ENCODE data around the gene RGL2. TPM values are rescaled to one million over a fixed set of nuclear protein-coding genes. Genes with fewer than 3 reads are reported as not detected.

The RGL2 gene
- total RNA-seq, 3 donors from 2014 or later: 26.4 to 64.6 (median 38.9) TPM

GRCh38 chr6:33252759-33253158, 46.0 kb downstream of the RGL2 start:
- no peak overlapping the region for H3K4me3 ChIP-seq
- peaks cover 15% of the 10 kb centered on the region for H3K4me1 ChIP-seq (ENCODE audit: low read depth)
- H3K9me3 ChIP-seq: no peaks in the 10 kb centered on the region
- DNase-seq: no peak
- H3K36me3 ChIP-seq (ENCODE audit: low read depth): no peaks in the 10 kb centered on the region
- no peak for ATAC-seq
- TF ChIP-seq CTCF (IDR thresholded peaks at IDR 0.05): no peak
- intact Hi-C loops (cut with DNase I, micrococcal nuclease): no loop called here

GRCh38 chr6:33251395-33252012, 47.2 kb downstream of the RGL2 start:
- peaks cover 15% of the 10 kb centered on the region for H3K4me1 ChIP-seq (ENCODE audit: low read depth)
- TF ChIP-seq CTCF (IDR thresholded peaks at IDR 0.05): no peak
- intact Hi-C loops (cut with DNase I, micrococcal nuclease): no loop called here
- no peaks in the 10 kb centered on the region for H3K9me3 ChIP-seq
- no peak overlapping the region for H3K4me3 ChIP-seq
- no peaks in the 10 kb centered on the region for H3K36me3 ChIP-seq (ENCODE audit: low read depth)
- DNase-seq (no peak), ATAC-seq (no peak)

GRCh38 chr6:33250731-33251130, 48.0 kb downstream of the RGL2 start:
- TF ChIP-seq CTCF (IDR thresholded peaks at IDR 0.05): no peak
- no peak overlapping the region for H3K4me3 ChIP-seq
- intact Hi-C loops (cut with DNase I, micrococcal nuclease): no loop called here
- H3K9me3 ChIP-seq: no peaks in the 10 kb centered on the region
- ATAC-seq: no peak
- H3K36me3 ChIP-seq (ENCODE audit: low read depth): no peaks in the 10 kb centered on the region
- no peak for DNase-seq
- peaks cover 15% of the 10 kb centered on the region for H3K4me1 ChIP-seq (ENCODE audit: low read depth)

GRCh38 chr6:33249732-33250630, 48.8 kb downstream of the RGL2 start:
- H3K9me3 ChIP-seq: no peaks in the 10 kb centered on the region
- no peak overlapping the region for H3K4me3 ChIP-seq
- no peak for TF ChIP-seq CTCF (IDR thresholded peaks at IDR 0.05)
- no peaks in the 10 kb centered on the region for H3K36me3 ChIP-seq (ENCODE audit: low read depth)
- ATAC-seq: peak; percentile 0
- intact Hi-C loops (cut with DNase I, micrococcal nuclease): loop anchor here (5.0 to 10.0 kb wide), 3 partner anchors 133 to 235 kb away; no protein-coding TSS in a partner anchor
- peak; percentile 17 to 53 (median 37) for DNase-seq
- H3K4me1 ChIP-seq (ENCODE audit: low read depth): peaks cover 15% of the 10 kb centered on the region

GRCh38 chr6:33248932-33249731, 49.6 kb downstream of the RGL2 start:
- intact Hi-C loops (cut with DNase I, micrococcal nuclease): loop anchor here (5.0 to 10.0 kb wide), 3 partner anchors 132 to 234 kb away; no protein-coding TSS in a partner anchor
- Histone ChIP-seq H3K36me3 (ENCODE audit: low read depth) (no peaks in the 10 kb centered on the region), H3K9me3 (no peaks in the 10 kb centered on the region), H3K4me3 (peak overlapping the region; percentile 7), H3K4me1 (ENCODE audit: low read depth) (peaks cover 15% of the 10 kb centered on the region)
- ATAC-seq (peak; percentile 95), DNase-seq (peak; percentile 98 to 99 (median 99))
- TF ChIP-seq CTCF (IDR thresholded peaks at IDR 0.05): no peak
